GM12873 (cell line): ENCODE data around the gene SERTAD2.

Source experiments
- CTCF ChIP-seq: IDR thresholded peaks from 2 replicates; pipeline ENCODE4 v1.5.1; 2012; ENCODE audit warnings: low read depth, mild to moderate bottlenecking, moderate library complexity, low read length, control low read depth; ENCODE audit not compliant: insufficient read depth; ENCODE audit errors: missing control alignments

SERTAD2 gene

GRCh38 chr2:64681479-64681967 lies 27.8 kb upstream of the SERTAD2 start:
- TF ChIP-seq CTCF, result no peak

GRCh38 chr2:64679673-64680425 lies 26.1 kb upstream of the SERTAD2 start:
- no peak for TF ChIP-seq CTCF

- no peak for TF ChIP-seq CTCF
Observed at GRCh38 chr2:64678771-64679590, 25.3 kb upstream of the SERTAD2 start.

DNA sequence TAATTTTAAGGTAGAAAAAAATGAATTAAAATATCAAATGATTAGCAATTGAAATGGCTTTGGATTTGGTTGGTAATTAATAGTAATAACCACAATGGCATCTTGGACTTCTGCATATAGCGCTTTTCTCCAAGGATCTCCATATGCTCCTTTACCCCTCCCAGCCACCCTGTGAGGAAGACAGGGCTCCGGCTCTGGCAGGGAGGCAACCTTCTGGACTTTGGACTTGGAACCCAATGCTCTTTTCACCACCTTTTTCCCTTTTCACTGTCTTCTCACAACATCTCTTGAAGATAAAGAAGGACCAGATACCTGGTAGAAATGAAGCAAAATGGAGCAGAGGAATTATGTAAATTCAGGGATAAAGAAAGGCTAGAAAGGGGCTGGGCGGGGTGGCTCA lies 23.8 kb upstream of the SERTAD2 start:
- TF ChIP-seq CTCF, result no peak

- TF ChIP-seq CTCF, result no peak
Observed at GRCh38 chr2:64675860-64676259, 22.1 kb upstream of the SERTAD2 start.

- no peak for TF ChIP-seq CTCF
Observed at GRCh38 chr2:64672708-64673107, 19.0 kb upstream of the SERTAD2 start.

DNA sequence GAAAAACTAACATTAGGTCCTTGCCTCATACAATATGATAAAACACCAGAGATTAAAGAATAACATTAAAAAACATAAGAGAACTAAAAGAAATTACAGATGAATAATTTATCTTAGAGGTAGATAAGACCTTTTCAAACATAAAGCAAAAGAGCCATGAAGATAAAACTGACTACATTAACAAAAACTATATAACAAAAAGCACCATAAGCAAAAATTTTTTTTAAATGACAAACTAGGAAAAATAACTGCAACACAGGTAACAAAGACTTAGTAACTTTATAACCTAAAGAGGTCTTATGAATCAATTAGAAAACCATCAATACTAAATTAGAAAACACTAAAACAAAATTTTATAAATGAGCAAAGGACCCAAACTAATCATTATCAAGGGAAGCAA lies 16.3 kb upstream of the SERTAD2 start:
- no peak for TF ChIP-seq CTCF
